Measurements from ENCODE around the gene CCT3.

CCT3 gene

GRCh38 chr1:156376958-156377919 is 39.1 kb upstream of the CCT3 start:
- no CpG with 5 or more reads among the region's 20 CpGs for WGBS (ENCODE audit: extremely low coverage, insufficient coverage, low lambda C conversion rate)

GRCh38 chr1:156376146-156376545 is 38.1 kb upstream of the CCT3 start:
- no peaks in the 10 kb centered on the region for H3K27me3 ChIP-seq (ENCODE audit: insufficient read depth, low read length, poor library complexity)
- no peak overlapping the region for H3K4ac ChIP-seq (ENCODE audit: low read depth, low read length)
- no peak overlapping the region for H3K23ac ChIP-seq (ENCODE audit: low read length)
- H2AK5ac ChIP-seq (ENCODE audit: low read length) = no peak overlapping the region
- no peaks in the 10 kb centered on the region for H3K36me3 ChIP-seq (ENCODE audit: control insufficient read depth, insufficient read depth, low read length)
- no peak overlapping the region for H3K18ac ChIP-seq (ENCODE audit: low read length)
- no peak overlapping the region for H3K4me3 ChIP-seq (ENCODE audit: low read length)
- no peaks in the 10 kb centered on the region for H3K79me1 ChIP-seq (ENCODE audit: low read length)
- no peaks in the 10 kb centered on the region for H3K79me2 ChIP-seq (ENCODE audit: control insufficient read depth, insufficient read depth, low read length)
- H4K5ac ChIP-seq (ENCODE audit: low read length) = no peak overlapping the region
- no peak overlapping the region for H2BK120ac ChIP-seq (ENCODE audit: low read depth, low read length)
- H3K27ac ChIP-seq (ENCODE audit: low read depth, low read length) = no peak overlapping the region
- no peak overlapping the region for H3K9ac ChIP-seq (ENCODE audit: low read length)
- peak; percentile 79 for DNase-seq
- H2BK5ac ChIP-seq (ENCODE audit: low read length) = no peak overlapping the region
- no peak overlapping the region for H2BK15ac ChIP-seq (replicated peaks; ENCODE audit: low read depth)
- no peak overlapping the region for H4K8ac ChIP-seq (ENCODE audit: low read depth, low read length)
- WGBS (ENCODE audit: extremely low coverage, insufficient coverage, low lambda C conversion rate) = no CpG with 5 or more reads among the region's 2 CpGs
- peaks cover 2% of the 10 kb centered on the region for H3K4me1 ChIP-seq (ENCODE audit: control insufficient read depth, low read depth, low read length)
- H3K4me2 ChIP-seq (ENCODE audit: low read length) = no peak overlapping the region
- no peak overlapping the region for H3K56ac ChIP-seq (ENCODE audit: low read length)

More at GRCh38 chr1:156376958-156377919, 39.1 kb upstream of the CCT3 start:
- no peak overlapping the region for H2AK5ac ChIP-seq (ENCODE audit: low read length)
- H3K18ac ChIP-seq (ENCODE audit: low read length) = no peak overlapping the region
- H2BK5ac ChIP-seq (ENCODE audit: low read length) = no peak overlapping the region
- peaks cover 2% of the 10 kb centered on the region for H3K4me1 ChIP-seq (ENCODE audit: control insufficient read depth, low read depth, low read length)
- no peak overlapping the region for H3K23ac ChIP-seq (ENCODE audit: low read length)
- no peak overlapping the region for H3K4ac ChIP-seq (ENCODE audit: low read depth, low read length)
- no peaks in the 10 kb centered on the region for H3K27me3 ChIP-seq (ENCODE audit: insufficient read depth, low read length, poor library complexity)
- no peak overlapping the region for H3K27ac ChIP-seq (ENCODE audit: low read depth, low read length)
- no peak overlapping the region for H2BK15ac ChIP-seq (replicated peaks; ENCODE audit: low read depth)
- H3K4me2 ChIP-seq (ENCODE audit: low read length) = no peak overlapping the region
- H3K56ac ChIP-seq (ENCODE audit: low read length) = peak overlapping the region; percentile 34
- H3K9ac ChIP-seq (ENCODE audit: low read length) = no peak overlapping the region
- H3K79me1 ChIP-seq (ENCODE audit: low read length) = no peaks in the 10 kb centered on the region
- no peak overlapping the region for H4K5ac ChIP-seq (ENCODE audit: low read length)
- H2BK120ac ChIP-seq (ENCODE audit: low read depth, low read length) = no peak overlapping the region
- H3K36me3 ChIP-seq (ENCODE audit: control insufficient read depth, insufficient read depth, low read length) = no peaks in the 10 kb centered on the region
- no peak overlapping the region for H3K4me3 ChIP-seq (ENCODE audit: low read length)
- DNase-seq = no peak
- no peaks in the 10 kb centered on the region for H3K79me2 ChIP-seq (ENCODE audit: control insufficient read depth, insufficient read depth, low read length)
- no peak overlapping the region for H4K8ac ChIP-seq (ENCODE audit: low read depth, low read length)

DNA sequence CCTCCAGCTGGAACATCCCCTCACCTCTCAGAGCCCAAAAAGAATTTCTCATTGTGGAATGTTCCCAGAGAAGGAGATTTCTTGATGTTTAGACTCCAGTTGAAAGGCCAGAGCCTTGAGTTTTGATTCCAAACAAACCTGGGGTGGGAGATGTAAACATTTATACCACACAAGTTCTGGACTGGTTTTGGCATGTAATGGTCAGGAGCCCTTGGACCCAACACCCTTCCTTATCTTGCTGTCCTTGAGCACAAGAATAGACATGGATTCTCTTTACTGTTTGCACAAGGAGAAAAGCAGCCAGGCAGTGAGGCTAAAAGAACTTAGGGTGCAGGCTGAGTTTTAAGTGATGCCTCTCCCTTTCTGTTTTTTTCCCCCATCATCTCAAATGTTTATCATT is 35.5 kb upstream of the CCT3 start:
- Histone ChIP-seq H2AK5ac (ENCODE audit: low read length) (no peak overlapping the region), H4K5ac (ENCODE audit: low read length) (no peak overlapping the region), H2BK5ac (ENCODE audit: low read length) (no peak overlapping the region), H3K4me3 (ENCODE audit: low read length) (no peak overlapping the region), H3K4me1 (ENCODE audit: control insufficient read depth, low read depth, low read length) (peaks cover 7% of the 10 kb centered on the region), H3K23ac (ENCODE audit: low read length) (no peak overlapping the region), H3K56ac (ENCODE audit: low read length) (no peak overlapping the region), H3K4me2 (ENCODE audit: low read length) (no peak overlapping the region), H3K36me3 (ENCODE audit: control insufficient read depth, insufficient read depth, low read length) (no peaks in the 10 kb centered on the region), H3K79me2 (ENCODE audit: control insufficient read depth, insufficient read depth, low read length) (no peaks in the 10 kb centered on the region), H3K4ac (ENCODE audit: low read depth, low read length) (no peak overlapping the region), H3K27me3 (ENCODE audit: insufficient read depth, low read length, poor library complexity) (no peaks in the 10 kb centered on the region), H4K8ac (ENCODE audit: low read depth, low read length) (no peak overlapping the region), H2BK15ac (replicated peaks; ENCODE audit: low read depth) (no peak overlapping the region), H3K27ac (ENCODE audit: low read depth, low read length) (no peak overlapping the region), H3K79me1 (ENCODE audit: low read length) (no peaks in the 10 kb centered on the region), H2BK120ac (ENCODE audit: low read depth, low read length) (no peak overlapping the region), H3K9ac (ENCODE audit: low read length) (no peak overlapping the region), H3K18ac (ENCODE audit: low read length) (no peak overlapping the region)
- no peak for DNase-seq

- no peak overlapping the region for H4K8ac ChIP-seq (ENCODE audit: low read depth, low read length)
- H2BK5ac ChIP-seq (ENCODE audit: low read length) = no peak overlapping the region
- H4K5ac ChIP-seq (ENCODE audit: low read length) = no peak overlapping the region
- H3K27me3 ChIP-seq (ENCODE audit: insufficient read depth, low read length, poor library complexity) = no peaks in the 10 kb centered on the region
- no peak overlapping the region for H3K18ac ChIP-seq (ENCODE audit: low read length)
- no peak overlapping the region for H3K4me2 ChIP-seq (ENCODE audit: low read length)
- no CpG with 5 or more reads among the region's 4 CpGs for WGBS (ENCODE audit: extremely low coverage, insufficient coverage, low lambda C conversion rate)
- H3K56ac ChIP-seq (ENCODE audit: low read length) = no peak overlapping the region
- no peak for DNase-seq
- no peaks in the 10 kb centered on the region for H3K36me3 ChIP-seq (ENCODE audit: control insufficient read depth, insufficient read depth, low read length)
- H3K9ac ChIP-seq (ENCODE audit: low read length) = no peak overlapping the region
- no peaks in the 10 kb centered on the region for H3K79me2 ChIP-seq (ENCODE audit: control insufficient read depth, insufficient read depth, low read length)
- no peak overlapping the region for H2BK120ac ChIP-seq (ENCODE audit: low read depth, low read length)
- H3K4me1 ChIP-seq (ENCODE audit: control insufficient read depth, low read depth, low read length) = peaks cover 7% of the 10 kb centered on the region
- no peak overlapping the region for H3K4me3 ChIP-seq (ENCODE audit: low read length)
- H3K4ac ChIP-seq (ENCODE audit: low read depth, low read length) = no peak overlapping the region
- H3K23ac ChIP-seq (ENCODE audit: low read length) = no peak overlapping the region
- H2BK15ac ChIP-seq (replicated peaks; ENCODE audit: low read depth) = no peak overlapping the region
- no peak overlapping the region for H3K27ac ChIP-seq (ENCODE audit: low read depth, low read length)
- H2AK5ac ChIP-seq (ENCODE audit: low read length) = no peak overlapping the region
- no peaks in the 10 kb centered on the region for H3K79me1 ChIP-seq (ENCODE audit: low read length)
These were observed 34.8 kb upstream of the CCT3 start for GRCh38 chr1:156372876-156373275.

- no peaks in the 10 kb centered on the region for H3K79me2 ChIP-seq (ENCODE audit: control insufficient read depth, insufficient read depth, low read length)
- no peak overlapping the region for H3K4ac ChIP-seq (ENCODE audit: low read depth, low read length)
- no peak overlapping the region for H3K56ac ChIP-seq (ENCODE audit: low read length)
- no peak overlapping the region for H3K4me3 ChIP-seq (ENCODE audit: low read length)
- H3K36me3 ChIP-seq (ENCODE audit: control insufficient read depth, insufficient read depth, low read length) = no peaks in the 10 kb centered on the region
- no peaks in the 10 kb centered on the region for H3K27me3 ChIP-seq (ENCODE audit: insufficient read depth, low read length, poor library complexity)
- peaks cover 10% of the 10 kb centered on the region for H3K4me1 ChIP-seq (ENCODE audit: control insufficient read depth, low read depth, low read length)
- no peak overlapping the region for H2AK5ac ChIP-seq (ENCODE audit: low read length)
- no peak overlapping the region for H4K8ac ChIP-seq (ENCODE audit: low read depth, low read length)
- no peak overlapping the region for H3K18ac ChIP-seq (ENCODE audit: low read length)
- no peak overlapping the region for H2BK120ac ChIP-seq (ENCODE audit: low read depth, low read length)
- no peak overlapping the region for H2BK15ac ChIP-seq (replicated peaks; ENCODE audit: low read depth)
- DNase-seq = no peak
- no peak overlapping the region for H3K9ac ChIP-seq (ENCODE audit: low read length)
- H4K5ac ChIP-seq (ENCODE audit: low read length) = no peak overlapping the region
- no peak overlapping the region for H3K4me2 ChIP-seq (ENCODE audit: low read length)
- H3K23ac ChIP-seq (ENCODE audit: low read length) = no peak overlapping the region
- no peak overlapping the region for H3K27ac ChIP-seq (ENCODE audit: low read depth, low read length)
- no peaks in the 10 kb centered on the region for H3K79me1 ChIP-seq (ENCODE audit: low read length)
- no peak overlapping the region for H2BK5ac ChIP-seq (ENCODE audit: low read length)
These were observed 34.1 kb upstream of the CCT3 start for GRCh38 chr1:156372265-156372586.
